DMS153 treated with DMSO at 0.1 percent for 48 hours (cell line): ENCODE data around the gene MBD6.

ENCODE experiments used
- DNase-seq: peaks from one replicate; lab custom pipeline; 2025; ENCODE audit not compliant: unreplicated experiment; lab: John Stamatoyannopoulos, UW

MBD6 gene

DNA sequence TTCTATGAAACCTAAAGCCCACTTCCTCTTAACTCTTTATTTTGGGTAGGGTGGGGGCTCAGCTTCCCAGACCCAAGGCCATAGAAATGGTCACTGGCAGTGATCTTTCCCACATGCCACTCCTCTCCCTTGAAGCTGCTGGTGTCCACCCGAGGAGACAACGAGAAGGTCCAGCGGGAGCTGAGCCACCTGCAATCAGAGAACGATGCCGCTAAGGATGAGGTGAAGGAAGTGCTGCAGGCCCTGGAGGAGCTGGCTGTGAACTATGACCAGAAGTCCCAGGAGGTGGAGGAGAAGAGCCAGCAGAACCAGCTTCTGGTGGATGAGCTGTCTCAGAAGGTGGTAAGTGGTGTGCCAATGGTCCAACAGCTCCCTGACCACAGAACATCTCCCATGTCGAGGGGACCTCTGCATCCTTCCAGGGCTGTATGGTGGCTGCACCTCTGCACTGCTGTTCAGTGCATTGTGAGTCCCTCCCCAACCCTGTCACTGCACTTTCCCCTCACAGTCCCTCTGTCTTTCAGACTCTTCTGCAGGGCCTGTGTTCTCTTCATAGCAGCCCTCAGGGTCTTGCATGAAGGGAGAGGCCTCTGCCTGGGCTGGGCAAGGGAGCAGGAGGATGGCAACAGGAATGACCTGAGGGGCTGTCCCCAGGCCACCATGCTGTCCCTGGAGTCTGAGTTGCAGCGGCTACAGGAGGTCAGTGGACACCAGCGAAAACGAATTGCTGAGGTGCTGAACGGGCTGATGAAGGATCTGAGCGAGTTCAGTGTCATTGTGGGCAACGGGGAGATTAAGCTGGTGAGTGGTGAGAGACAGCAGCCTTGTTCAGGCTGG is 49.5 kb downstream of the MBD6 start:
- no peak for DNase-seq

DNA sequence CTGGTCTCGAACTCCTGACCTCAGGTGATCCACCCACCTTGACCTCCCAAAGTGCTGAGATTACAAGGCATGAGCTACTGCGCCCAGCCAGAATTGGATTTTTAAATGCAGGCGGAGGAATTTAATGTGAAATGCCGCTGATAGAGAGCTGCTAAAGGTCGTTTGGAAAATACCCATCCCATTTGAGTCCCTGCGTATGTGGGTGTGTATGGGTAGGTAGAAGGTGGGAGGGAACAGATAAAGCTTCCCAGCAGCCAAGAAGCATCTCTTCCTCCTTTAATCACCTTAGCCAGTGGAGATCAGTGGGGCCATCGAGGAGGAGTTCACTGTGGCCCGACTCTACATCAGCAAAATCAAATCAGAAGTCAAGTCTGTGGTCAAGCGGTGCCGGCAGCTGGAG is 52.2 kb downstream of the MBD6 start:
- DNase-seq = no peak

- DNase-seq = no peak
These were observed 53.4 kb downstream of the MBD6 start for GRCh38 chr12:57575771-57576612.

DNA sequence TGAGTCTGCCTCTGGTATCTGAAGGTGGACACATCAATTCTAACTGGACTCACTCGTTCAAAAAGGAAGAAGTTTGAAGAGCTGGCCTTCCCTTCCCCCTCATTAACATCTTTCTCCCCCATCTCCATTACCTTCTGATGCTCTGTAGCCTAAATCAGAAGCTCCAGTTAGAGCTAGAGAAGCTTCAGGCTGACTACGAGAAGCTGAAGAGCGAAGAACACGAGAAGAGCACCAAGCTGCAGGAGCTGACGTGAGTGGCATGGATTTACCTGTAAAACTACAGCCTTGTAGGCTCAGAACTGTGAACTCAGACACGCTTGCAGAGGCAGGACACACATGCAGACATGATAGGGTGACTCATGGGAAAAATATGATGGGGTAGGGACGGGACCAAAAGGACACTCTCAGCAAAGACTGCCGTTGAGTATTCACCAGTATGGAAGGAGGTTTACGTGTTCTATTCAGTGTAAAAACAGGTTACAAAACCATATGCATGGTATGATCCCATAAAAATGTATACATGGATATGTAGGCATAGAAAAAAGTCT is 54.1 kb downstream of the MBD6 start:
- no peak for DNase-seq

DNA sequence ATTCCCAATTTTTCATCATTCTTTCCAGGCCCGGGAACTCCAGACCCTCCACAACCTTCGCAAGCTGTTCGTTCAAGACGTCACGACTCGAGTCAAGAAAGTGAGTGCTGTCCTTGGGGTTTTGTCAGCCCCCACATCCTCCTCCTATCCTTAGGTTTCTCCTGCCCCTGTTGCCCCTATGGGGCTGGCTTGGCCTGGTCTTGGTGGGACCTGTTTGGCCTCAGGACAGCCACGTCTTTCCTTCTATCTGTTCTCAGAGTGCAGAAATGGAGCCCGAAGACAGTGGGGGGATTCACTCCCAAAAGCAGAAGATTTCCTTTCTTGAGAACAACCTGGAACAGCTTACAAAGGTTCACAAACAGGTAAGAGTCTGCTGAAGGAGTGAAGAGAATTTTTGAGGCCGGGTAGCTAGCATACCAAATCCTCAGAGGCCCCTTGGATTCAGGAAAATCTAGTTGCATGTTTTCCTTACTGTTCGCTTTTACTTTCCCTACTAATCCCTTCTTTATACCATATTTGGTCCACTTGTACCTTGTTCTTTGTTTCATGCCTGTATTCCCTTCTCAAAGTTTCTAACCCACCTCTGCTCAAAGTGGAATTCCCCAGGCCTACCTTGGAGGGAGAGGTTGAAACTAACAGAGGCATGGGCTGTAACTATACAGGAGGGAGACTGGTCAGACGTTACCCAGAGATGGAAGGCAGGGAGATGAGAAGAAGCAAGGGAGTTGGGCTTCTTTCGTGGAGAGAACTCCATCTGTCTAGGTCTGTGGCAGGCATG is 55.5 kb downstream of the MBD6 start:
- DNase-seq = no peak

GRCh38 chr12:57579011-57579410 is 56.4 kb downstream of the MBD6 start:
- DNase-seq = no peak
